WTC11 (cell line): ENCODE results near the gene FOCAD. TPM values are rescaled to one million over a fixed set of nuclear protein-coding genes. Genes with fewer than 3 reads are reported as not detected.
A peak's percentile ranks its signal among the peaks of the same experiment; 100 is the strongest.

Source experiments
- ATAC-seq: fragments of 200-7000 bp; cut with Tn5 transposase; 2 replicates; pipeline ENCODE4 v1.10.0; 2021; ENCODE audit warnings: mild to moderate bottlenecking, moderate library complexity
- CTCF ChIA-PET: fragments of 300-600 bp; sonication (Branson Sonifier 250); formaldehyde crosslinking; loops from one replicate; lab custom pipeline; 2021; ENCODE audit warnings: antibody characterized with exemption; lab: Charles Lee
- POLR2A ChIA-PET: fragments of 350-600 bp; sonication (Branson Sonifier 250); formaldehyde crosslinking; loops from one replicate; lab custom pipeline; 2021; ENCODE audit warnings: antibody characterized with exemption; lab: Charles Lee
- DNase-seq: peaks from one replicate; pipeline ENCODE4 v3.0.0; 2021; ENCODE audit warnings: low spot score
- H3K27ac Mint-ChIP-seq: 2 replicates; pipeline ENCODE4 v1.8.0; 2021; ENCODE audit warnings: mixed read lengths
- H3K27me3 Mint-ChIP-seq: 2 replicates; pipeline ENCODE4 v1.8.0; 2021; ENCODE audit warnings: low read depth, mild to moderate bottlenecking, moderate library complexity, mixed read lengths
- H3K36me3 Mint-ChIP-seq: 2 replicates; pipeline ENCODE4 v1.8.0; 2021; ENCODE audit warnings: mixed read lengths
- H3K4me1 Mint-ChIP-seq: 2 replicates; pipeline ENCODE4 v1.8.0; 2022; ENCODE audit warnings: mixed read lengths
- H3K4me3 Mint-ChIP-seq: 2 replicates; pipeline ENCODE4 v1.8.0; 2021; ENCODE audit warnings: mild to moderate bottlenecking, moderate library complexity, mixed read lengths
- H3K9me3 Mint-ChIP-seq: 2 replicates; pipeline ENCODE4 v1.8.0; 2021; ENCODE audit warnings: mixed read lengths
- CTCF ChIP-seq: fragments of 200-600 bp; IDR thresholded peaks from 2 replicates; pipeline ENCODE4 v1.8.0; 2022; ENCODE audit warnings: antibody characterized with exemption
- ERG ChIP-seq: fragments of 250-450 bp; sonication (Bioruptor Pico); IDR thresholded peaks from 2 replicates; pipeline ENCODE4 v1.8.0; 2021; ENCODE audit warnings: mild to moderate bottlenecking
- GRHL2 ChIP-seq: fragments of 250-450 bp; sonication (Bioruptor Pico); IDR thresholded peaks from 2 replicates; pipeline ENCODE4 v1.8.0; 2022; ENCODE audit warnings: mild to moderate bottlenecking, moderate library complexity; ENCODE audit not compliant: insufficient replicate concordance, severe bottlenecking
- HMGXB4 ChIP-seq: sonication (generic); formaldehyde crosslinking; IDR thresholded peaks from 2 replicates; pipeline ENCODE4 v1.8.1; 2023; ENCODE audit warnings: mild to moderate bottlenecking, moderate library complexity, missing genetic modification reagents
- JUN ChIP-seq: sonication (generic); formaldehyde crosslinking; IDR thresholded peaks from 2 replicates; pipeline ENCODE4 v1.8.0; 2023; ENCODE audit warnings: mild to moderate bottlenecking, missing genetic modification reagents
- MAX ChIP-seq: sonication (generic); formaldehyde crosslinking; IDR thresholded peaks from 2 replicates; pipeline ENCODE4 v1.8.0; 2022; ENCODE audit warnings: mild to moderate bottlenecking, missing genetic modification reagents
- NFE2L1 ChIP-seq: sonication (generic); formaldehyde crosslinking; IDR thresholded peaks from 2 replicates; pipeline ENCODE4 v1.8.1; 2023; ENCODE audit warnings: missing genetic modification reagents
- NR3C1 ChIP-seq: sonication (generic); formaldehyde crosslinking; conservative IDR thresholded peaks from 2 replicates; pipeline ENCODE4 v1.8.1; 2023; ENCODE audit warnings: low read depth, mild to moderate bottlenecking, missing genetic modification reagents
- OVOL2 ChIP-seq: fragments of 250-450 bp; sonication (Bioruptor Pico); IDR thresholded peaks from 2 replicates; pipeline ENCODE4 v1.9.0; 2021; ENCODE audit warnings: mild to moderate bottlenecking, borderline replicate concordance
- PRRX2 ChIP-seq: fragments of 250-450 bp; sonication (Bioruptor Pico); IDR thresholded peaks from 2 replicates; pipeline ENCODE4 v1.8.0; 2021; ENCODE audit warnings: mild to moderate bottlenecking
- SMAD4 ChIP-seq: sonication (generic); formaldehyde crosslinking; IDR thresholded peaks from 2 replicates; pipeline ENCODE4 v1.8.0; 2022; ENCODE audit warnings: mild to moderate bottlenecking, missing genetic modification reagents
- SP1 ChIP-seq: sonication (generic); formaldehyde crosslinking; conservative IDR thresholded peaks from 2 replicates; pipeline ENCODE4 v1.8.1; 2022; ENCODE audit warnings: missing genetic modification reagents
- TEAD4 ChIP-seq: sonication (generic); formaldehyde crosslinking; IDR thresholded peaks from 2 replicates; pipeline ENCODE4 v1.8.0; 2022; ENCODE audit warnings: mild to moderate bottlenecking, missing genetic modification reagents
- ZBTB43 ChIP-seq: sonication (generic); formaldehyde crosslinking; IDR thresholded peaks from 2 replicates; pipeline ENCODE4 v1.8.1; 2023; ENCODE audit warnings: mild to moderate bottlenecking, missing genetic modification reagents
- ZNF232 ChIP-seq: sonication (generic); formaldehyde crosslinking; IDR thresholded peaks from 2 replicates; pipeline ENCODE4 v1.8.0; 2022; ENCODE audit warnings: mild to moderate bottlenecking, missing genetic modification reagents
- ZNF263 ChIP-seq: sonication (generic); formaldehyde crosslinking; IDR thresholded peaks from 2 replicates; pipeline ENCODE4 v1.8.1; 2022; ENCODE audit warnings: low read depth, mild to moderate bottlenecking, moderate library complexity, missing genetic modification reagents
- ZNF425 ChIP-seq: fragments of 250-450 bp; sonication (Bioruptor Pico); conservative IDR thresholded peaks from 2 replicates; pipeline ENCODE4 v1.9.0; 2021; ENCODE audit warnings: mild to moderate bottlenecking
- total RNA-seq: library from RNA; stranded (reverse); gene quantifications from 3 replicates; pipeline ENCODE4 v1.2.3, GENCODE V29; 2021

The FOCAD gene
- total RNA-seq, 1 experiment from 2014 or later = 34.3 TPM

- peak overlapping the region; percentile 76 for H3K4me3 Mint-ChIP-seq
- TF ChIP-seq NFE2L1 (no peak), GRHL2 (CRISPR knock-in tag) (no peak), SP1 (CRISPR knock-in tag) (no peak), NR3C1 (CRISPR knock-in tag) (no peak), PRRX2 (CRISPR knock-in tag) (no peak), ZNF232 (CRISPR knock-in tag) (no peak), ZNF425 (CRISPR knock-in tag) (no peak), MAX (CRISPR knock-in tag) (no peak), CTCF (no peak), ZBTB43 (CRISPR knock-in tag) (no peak), HMGXB4 (CRISPR knock-in tag) (no peak), OVOL2 (CRISPR knock-in tag) (no peak), ERG (CRISPR knock-in tag) (no peak), JUN (CRISPR knock-in tag) (no peak), SMAD4 (no peak), TEAD4 (CRISPR knock-in tag) (no peak), ZNF263 (no peak)
- H3K4me1 Mint-ChIP-seq = peaks cover 17% of the 10 kb centered on the region
- H3K27me3 Mint-ChIP-seq = no peaks in the 10 kb centered on the region
- H3K9me3 Mint-ChIP-seq = no peaks in the 10 kb centered on the region
- peak overlapping the region; percentile 92 for H3K27ac Mint-ChIP-seq
- ChIA-PET POLR2A (interaction anchor here (0.6 to 1.5 kb wide), 5 partner anchors 10 to 1262 kb away, joined by 3 to 14 read pairs (median 7); partner anchors contain the start of gene MLLT3), CTCF (interaction anchor here (1.3 to 1.9 kb wide), 5 partner anchors 22 to 426 kb away, joined by 3 to 14 read pairs (median 7); partner anchors contain the start of gene MLLT3)
- no peak for DNase-seq
- H3K36me3 Mint-ChIP-seq = no peaks in the 10 kb centered on the region
- no peak for ATAC-seq
Observed at GRCh38 chr9:20684875-20685696, 1.0 kb downstream of the FOCAD start.
